ENCODE measurements around the gene PNPLA5.

- TF ChIP-seq POLR2A (IDR thresholded peaks at IDR 0.05; ENCODE audit: control extremely low read depth in 1 of 2, low read depth in 2 of 2, low read length in 2 of 2), result no peak
- TF ChIP-seq, protein P1, sequence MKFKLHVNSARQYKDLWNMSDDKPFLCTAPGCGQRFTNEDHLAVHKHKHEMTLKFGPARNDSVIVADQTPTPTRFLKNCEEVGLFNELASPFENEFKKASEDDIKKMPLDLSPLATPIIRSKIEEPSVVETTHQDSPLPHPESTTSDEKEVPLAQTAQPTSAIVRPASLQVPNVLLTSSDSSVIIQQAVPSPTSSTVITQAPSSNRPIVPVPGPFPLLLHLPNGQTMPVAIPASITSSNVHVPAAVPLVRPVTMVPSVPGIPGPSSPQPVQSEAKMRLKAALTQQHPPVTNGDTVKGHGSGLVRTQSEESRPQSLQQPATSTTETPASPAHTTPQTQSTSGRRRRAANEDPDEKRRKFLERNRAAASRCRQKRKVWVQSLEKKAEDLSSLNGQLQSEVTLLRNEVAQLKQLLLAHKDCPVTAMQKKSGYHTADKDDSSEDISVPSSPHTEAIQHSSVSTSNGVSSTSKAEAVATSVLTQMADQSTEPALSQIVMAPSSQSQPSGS (IDR thresholded peaks at IDR 0.05; ENCODE audit: low read length), result no peak
- no peak for TF ChIP-seq POLR2AphosphoS5 (IDR thresholded peaks at IDR 0.05; ENCODE audit: low read depth, low read length)
- TF ChIP-seq YY1 (IDR thresholded peaks at IDR 0.05; ENCODE audit: low read depth, low read length), result no peak
- TF ChIP-seq, protein P2, sequence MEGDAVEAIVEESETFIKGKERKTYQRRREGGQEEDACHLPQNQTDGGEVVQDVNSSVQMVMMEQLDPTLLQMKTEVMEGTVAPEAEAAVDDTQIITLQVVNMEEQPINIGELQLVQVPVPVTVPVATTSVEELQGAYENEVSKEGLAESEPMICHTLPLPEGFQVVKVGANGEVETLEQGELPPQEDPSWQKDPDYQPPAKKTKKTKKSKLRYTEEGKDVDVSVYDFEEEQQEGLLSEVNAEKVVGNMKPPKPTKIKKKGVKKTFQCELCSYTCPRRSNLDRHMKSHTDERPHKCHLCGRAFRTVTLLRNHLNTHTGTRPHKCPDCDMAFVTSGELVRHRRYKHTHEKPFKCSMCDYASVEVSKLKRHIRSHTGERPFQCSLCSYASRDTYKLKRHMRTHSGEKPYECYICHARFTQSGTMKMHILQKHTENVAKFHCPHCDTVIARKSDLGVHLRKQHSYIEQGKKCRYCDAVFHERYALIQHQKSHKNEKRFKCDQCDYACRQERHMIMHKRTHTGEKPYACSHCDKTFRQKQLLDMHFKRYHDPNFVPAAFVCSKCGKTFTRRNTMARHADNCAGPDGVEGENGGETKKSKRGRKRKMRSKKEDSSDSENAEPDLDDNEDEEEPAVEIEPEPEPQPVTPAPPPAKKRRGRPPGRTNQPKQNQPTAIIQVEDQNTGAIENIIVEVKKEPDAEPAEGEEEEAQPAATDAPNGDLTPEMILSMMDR (IDR thresholded peaks at IDR 0.05; ENCODE audit: control extremely low read depth in 1 of 3, insufficient read depth in 1 of 3, low read depth in 1 of 3, low read length in 3 of 3), result no peak
- TF ChIP-seq BCL11A (IDR thresholded peaks at IDR 0.05; ENCODE audit: low read depth in 2 of 2, low read length in 2 of 2), result no peak
- TF ChIP-seq, protein P3, sequence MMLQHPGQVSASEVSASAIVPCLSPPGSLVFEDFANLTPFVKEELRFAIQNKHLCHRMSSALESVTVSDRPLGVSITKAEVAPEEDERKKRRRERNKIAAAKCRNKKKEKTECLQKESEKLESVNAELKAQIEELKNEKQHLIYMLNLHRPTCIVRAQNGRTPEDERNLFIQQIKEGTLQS (IDR thresholded peaks at IDR 0.05; ENCODE audit: insufficient read depth, low read depth, low read length), result no peak
- TF ChIP-seq MAFK (IDR thresholded peaks at IDR 0.05; ENCODE audit: low read depth, low read length), result no peak
- no peak for TF ChIP-seq PHF8 (conservative IDR thresholded peaks at IDR 0.05; ENCODE audit: low read depth, low read length)
- no peak for TF ChIP-seq EZH2 (IDR thresholded peaks at IDR 0.05; ENCODE audit: low read depth, low read length, severe bottlenecking)
- TF ChIP-seq SIRT6 (IDR thresholded peaks at IDR 0.05; ENCODE audit: low read length), result no peak
- no peak for TF ChIP-seq RNF2 (IDR thresholded peaks at IDR 0.05; ENCODE audit: borderline replicate concordance, low read depth, low read length, missing control alignments, poor library complexity, severe bottlenecking)
Measured at GRCh38 chr22:43830931-43831560, 60.8 kb downstream of the PNPLA5 start.
